ENCODE measurements around the gene CETP.

DNA sequence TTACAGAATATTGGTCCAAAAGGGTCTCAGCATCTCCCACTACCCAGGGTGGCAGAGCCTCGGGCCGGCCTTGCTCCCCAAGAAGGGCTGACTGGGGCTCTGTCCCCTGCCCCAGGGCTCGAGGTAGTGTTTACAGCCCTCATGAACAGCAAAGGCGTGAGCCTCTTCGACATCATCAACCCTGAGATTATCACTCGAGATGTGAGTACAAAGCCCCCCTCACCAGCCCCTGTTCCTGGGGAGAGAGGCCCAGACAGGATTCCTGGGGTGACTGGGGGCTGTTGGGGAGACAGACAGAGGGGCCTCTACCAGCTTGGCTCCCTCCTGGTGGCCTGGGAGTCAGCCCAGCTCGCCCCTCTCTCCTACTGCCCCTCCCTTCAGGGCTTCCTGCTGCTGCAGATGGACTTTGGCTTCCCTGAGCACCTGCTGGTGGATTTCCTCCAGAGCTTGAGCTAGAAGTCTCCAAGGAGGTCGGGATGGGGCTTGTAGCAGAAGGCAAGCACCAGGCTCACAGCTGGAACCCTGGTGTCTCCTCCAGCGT, 21.5 kb downstream of the CETP start:
- TF ChIP-seq POLR2A (IDR thresholded peaks at IDR 0.05): no peak
- TF ChIP-seq, protein P1, sequence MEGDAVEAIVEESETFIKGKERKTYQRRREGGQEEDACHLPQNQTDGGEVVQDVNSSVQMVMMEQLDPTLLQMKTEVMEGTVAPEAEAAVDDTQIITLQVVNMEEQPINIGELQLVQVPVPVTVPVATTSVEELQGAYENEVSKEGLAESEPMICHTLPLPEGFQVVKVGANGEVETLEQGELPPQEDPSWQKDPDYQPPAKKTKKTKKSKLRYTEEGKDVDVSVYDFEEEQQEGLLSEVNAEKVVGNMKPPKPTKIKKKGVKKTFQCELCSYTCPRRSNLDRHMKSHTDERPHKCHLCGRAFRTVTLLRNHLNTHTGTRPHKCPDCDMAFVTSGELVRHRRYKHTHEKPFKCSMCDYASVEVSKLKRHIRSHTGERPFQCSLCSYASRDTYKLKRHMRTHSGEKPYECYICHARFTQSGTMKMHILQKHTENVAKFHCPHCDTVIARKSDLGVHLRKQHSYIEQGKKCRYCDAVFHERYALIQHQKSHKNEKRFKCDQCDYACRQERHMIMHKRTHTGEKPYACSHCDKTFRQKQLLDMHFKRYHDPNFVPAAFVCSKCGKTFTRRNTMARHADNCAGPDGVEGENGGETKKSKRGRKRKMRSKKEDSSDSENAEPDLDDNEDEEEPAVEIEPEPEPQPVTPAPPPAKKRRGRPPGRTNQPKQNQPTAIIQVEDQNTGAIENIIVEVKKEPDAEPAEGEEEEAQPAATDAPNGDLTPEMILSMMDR (IDR thresholded peaks at IDR 0.05): no peak

All from esophagus squamous epithelium (tissue), 4 donors.